Lower leg skin (tissue), 3 donors: ENCODE data around the gene NELFB.
"Not testable (repeated sequence)": the region's sequence is repeated elsewhere in the genome, so short reads cannot be mapped to it uniquely, and the experiment has no call there.

Experiments used
- POLR2A ChIP-seq, 2 donors: fragments of 450-650 bp; IDR thresholded peaks; one replicate each; pipeline ENCODE4 v1.6.1; 2016 to 2017; ENCODE audit warnings: antibody characterized with exemption in 2 of 2, mild to moderate bottlenecking in 1 of 2, moderate library complexity in 1 of 2
- TF ChIP-seq, protein P1 (sequence below), 3 donors: fragments of 450-650 bp; IDR thresholded peaks; one replicate each; pipeline ENCODE4 v1.5.1; 2016; ENCODE audit warnings: antibody characterized with exemption in 3 of 3, mild to moderate bottlenecking in 3 of 3, moderate library complexity in 2 of 3

DNA sequence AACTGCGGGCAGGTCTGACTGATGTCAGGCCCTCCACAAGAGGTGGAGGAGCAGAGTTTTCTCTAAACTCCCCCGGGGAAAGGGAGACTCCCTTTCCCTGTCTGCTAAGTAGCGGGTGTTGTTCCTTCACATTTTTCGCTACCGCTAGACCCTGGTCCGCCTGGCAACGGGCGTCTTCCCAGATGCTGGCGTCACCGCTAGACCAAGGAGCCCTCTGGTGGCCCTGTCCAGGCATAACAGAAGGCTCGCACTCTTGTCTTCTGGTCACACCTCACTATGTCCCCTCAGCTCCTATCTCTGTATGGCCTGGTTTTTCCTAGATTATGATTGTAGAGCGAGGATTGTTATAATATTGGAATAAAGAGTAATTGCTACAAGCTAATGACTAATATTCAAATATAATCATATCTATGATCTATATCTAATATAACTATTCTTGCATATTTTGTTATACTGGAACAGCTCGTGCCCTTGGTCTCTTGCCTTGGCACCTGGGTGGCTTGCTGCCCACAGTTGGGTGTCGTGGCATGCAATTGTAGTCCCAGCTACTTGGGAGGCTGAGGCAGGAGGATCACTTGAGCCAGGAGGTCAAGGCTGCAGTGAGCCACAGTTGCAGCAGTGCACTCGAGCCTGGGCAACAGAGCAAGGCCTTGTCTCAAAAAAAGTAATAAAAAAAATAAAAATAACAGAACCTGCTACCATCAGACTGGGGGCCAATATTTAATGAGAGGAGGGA is 7.2 kb downstream of the NELFB start:
- TF ChIP-seq, protein P1, sequence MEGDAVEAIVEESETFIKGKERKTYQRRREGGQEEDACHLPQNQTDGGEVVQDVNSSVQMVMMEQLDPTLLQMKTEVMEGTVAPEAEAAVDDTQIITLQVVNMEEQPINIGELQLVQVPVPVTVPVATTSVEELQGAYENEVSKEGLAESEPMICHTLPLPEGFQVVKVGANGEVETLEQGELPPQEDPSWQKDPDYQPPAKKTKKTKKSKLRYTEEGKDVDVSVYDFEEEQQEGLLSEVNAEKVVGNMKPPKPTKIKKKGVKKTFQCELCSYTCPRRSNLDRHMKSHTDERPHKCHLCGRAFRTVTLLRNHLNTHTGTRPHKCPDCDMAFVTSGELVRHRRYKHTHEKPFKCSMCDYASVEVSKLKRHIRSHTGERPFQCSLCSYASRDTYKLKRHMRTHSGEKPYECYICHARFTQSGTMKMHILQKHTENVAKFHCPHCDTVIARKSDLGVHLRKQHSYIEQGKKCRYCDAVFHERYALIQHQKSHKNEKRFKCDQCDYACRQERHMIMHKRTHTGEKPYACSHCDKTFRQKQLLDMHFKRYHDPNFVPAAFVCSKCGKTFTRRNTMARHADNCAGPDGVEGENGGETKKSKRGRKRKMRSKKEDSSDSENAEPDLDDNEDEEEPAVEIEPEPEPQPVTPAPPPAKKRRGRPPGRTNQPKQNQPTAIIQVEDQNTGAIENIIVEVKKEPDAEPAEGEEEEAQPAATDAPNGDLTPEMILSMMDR (IDR thresholded peaks at IDR 0.05) = not testable (repeated sequence)
- TF ChIP-seq POLR2A (IDR thresholded peaks at IDR 0.05) = not testable (repeated sequence)
